ENCODE results near the gene SETD4.

DNA sequence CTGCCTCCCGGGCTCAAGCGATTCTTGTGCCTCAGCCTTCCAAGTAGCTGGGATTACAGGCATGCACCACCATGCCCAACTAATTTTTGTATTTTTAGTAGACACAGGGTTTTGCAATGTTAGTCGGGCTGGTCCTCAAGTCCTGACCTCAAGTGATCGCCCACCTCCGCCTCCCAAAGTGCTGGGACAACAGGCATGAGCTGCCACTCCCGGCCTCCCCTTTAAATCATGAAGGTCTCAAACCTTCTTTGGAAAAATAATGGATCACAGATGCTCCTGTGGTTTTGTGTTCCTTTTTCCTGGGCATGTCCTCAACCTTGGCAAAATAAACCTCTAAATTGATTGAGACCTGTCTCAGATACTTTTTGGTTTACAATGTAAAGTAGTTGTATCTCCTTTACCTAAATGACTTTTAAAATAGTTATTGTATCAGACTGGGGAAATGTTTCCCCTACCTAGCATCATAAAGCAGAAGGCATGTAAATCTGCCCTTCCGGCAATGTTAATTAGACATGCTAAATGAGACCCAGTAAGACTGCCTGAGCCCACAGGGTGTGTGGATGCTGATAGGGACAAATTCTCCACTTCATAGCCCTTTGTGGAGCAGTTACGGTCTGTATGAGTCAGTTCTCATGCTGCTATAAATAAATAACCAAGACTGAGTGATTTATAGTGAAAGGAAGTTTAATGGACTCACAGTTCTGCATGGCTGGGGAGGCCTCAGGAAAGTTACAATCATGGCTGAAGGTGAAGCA is 37.3 kb upstream of the SETD4 start:
- no peak for TF ChIP-seq POLR2A (IDR thresholded peaks at IDR 0.05)
- TF ChIP-seq CTCF (IDR thresholded peaks at IDR 0.05) = no peak

All from body of pancreas (tissue), 4 donors.